Skeletal muscle tissue (tissue), 4 donors: ENCODE measurements around the gene SNX6. TPM values are rescaled to one million over a fixed set of nuclear protein-coding genes. Genes with fewer than 3 reads are reported as not detected.
"Not testable (repeated sequence)": the region's sequence is repeated elsewhere in the genome, so short reads cannot be mapped to it uniquely, and the experiment has no call there.

Source experiments
- H3K27ac ChIP-seq: one replicate; pipeline ENCODE4 v1.7.0; 2013; ENCODE audit warnings: mild to moderate bottlenecking, low read depth, low read length, inconsistent platforms
- H3K27me3 ChIP-seq, 3 donors: one replicate each; pipeline ENCODE4 v1.7.0; 2013; ENCODE audit warnings: low read length in 3 of 3; ENCODE audit not compliant: control insufficient read depth in 3 of 3, insufficient read depth in 3 of 3
- H3K36me3 ChIP-seq, 3 donors: one replicate each; pipeline ENCODE4 v1.7.0; 2013; ENCODE audit warnings: low read length in 3 of 3; ENCODE audit not compliant: control insufficient read depth in 3 of 3, insufficient read depth in 3 of 3
- H3K4me1 ChIP-seq, 3 donors: one replicate each; pipeline ENCODE4 v1.7.0; 2013; ENCODE audit warnings: low read length in 3 of 3, mild to moderate bottlenecking in 3 of 3; ENCODE audit not compliant: control insufficient read depth in 3 of 3, insufficient read depth in 3 of 3
- H3K4me3 ChIP-seq, 3 donors: one replicate each; pipeline ENCODE4 v1.7.0; 2013; ENCODE audit warnings: low read length in 3 of 3
- H3K9ac ChIP-seq, 3 donors: one replicate each; pipeline ENCODE4 v1.7.0; 2013; ENCODE audit warnings: low read length in 3 of 3, mild to moderate bottlenecking in 3 of 3, moderate library complexity in 2 of 3, low read depth in 1 of 3
- H3K9me3 ChIP-seq, 3 donors: one replicate each; pipeline ENCODE4 v1.7.0; 2013; ENCODE audit warnings: low read length in 3 of 3; ENCODE audit not compliant: control insufficient read depth in 3 of 3
- total RNA-seq: library from RNA; depleted of rRNA; stranded (reverse); fragments of >200 nt; gene quantifications from one replicate; pipeline ENCODE4 v1.2.3, GENCODE V29; 2014
- donor health status: Osteomylitis.

Gene SNX6
- total RNA-seq, 1 donor from 2014 or later = 82.5 TPM

DNA sequence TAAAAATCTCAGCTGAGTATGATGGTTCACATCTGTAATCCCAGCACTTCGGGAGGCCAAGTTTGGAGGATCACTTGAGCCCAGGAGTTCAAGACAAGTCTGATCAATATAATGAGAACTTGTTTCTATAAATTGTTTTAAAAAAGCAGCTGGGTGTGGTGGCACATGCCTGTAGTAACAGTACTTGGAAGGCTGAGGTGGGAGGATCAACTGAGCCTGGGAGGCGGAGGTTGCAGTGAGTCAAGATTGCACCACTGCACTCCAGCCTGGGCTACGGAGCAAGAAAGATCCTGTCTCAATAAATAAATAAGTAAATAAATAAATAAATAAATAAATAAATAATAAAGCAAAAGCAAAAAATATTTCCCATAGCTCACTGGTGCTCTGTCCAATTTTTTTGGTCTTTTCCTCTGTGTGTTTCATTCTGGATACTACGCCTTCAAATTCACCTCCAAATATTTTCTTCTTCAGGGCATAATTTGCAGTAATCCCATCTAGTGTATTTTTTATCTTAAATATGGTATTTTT is 32.7 kb upstream of the SNX6 start:
- no peaks in the 10 kb centered on the region for H3K9me3 ChIP-seq
- no peaks in the 10 kb centered on the region for H3K36me3 ChIP-seq
- H3K27me3 ChIP-seq = no peaks in the 10 kb centered on the region
- peaks cover 0 to 8% (median 0%) of the 10 kb centered on the region in 3 donors for H3K4me1 ChIP-seq
- no peak overlapping the region for H3K4me3 ChIP-seq
- H3K9ac ChIP-seq = no peak overlapping the region
- H3K27ac ChIP-seq = no peak overlapping the region

DNA sequence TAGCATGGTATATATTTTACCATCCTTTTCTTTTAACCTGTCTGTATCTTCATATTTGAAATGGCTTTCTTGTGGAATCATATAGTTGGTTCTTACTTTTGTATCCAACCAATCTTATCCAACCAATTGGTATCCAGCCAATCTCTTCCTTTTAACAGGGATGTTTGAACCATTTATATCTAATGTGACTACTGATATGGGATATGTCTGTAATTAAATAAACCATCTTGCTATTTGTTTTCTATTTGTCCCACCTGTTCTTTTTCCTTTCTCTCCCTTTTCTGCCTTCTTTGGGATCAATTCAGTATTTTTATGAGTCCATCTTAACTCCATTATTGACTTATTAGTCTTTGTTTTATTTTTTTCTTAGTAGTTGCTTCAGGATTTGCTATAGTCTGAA is 30.8 kb upstream of the SNX6 start:
- peaks cover 0 to 8% (median 0%) of the 10 kb centered on the region in 3 donors for H3K4me1 ChIP-seq
- no peaks in the 10 kb centered on the region for H3K36me3 ChIP-seq
- H3K27ac ChIP-seq = no peak overlapping the region
- no peak overlapping the region for H3K4me3 ChIP-seq
- no peaks in the 10 kb centered on the region for H3K9me3 ChIP-seq
- no peaks in the 10 kb centered on the region for H3K27me3 ChIP-seq
- H3K9ac ChIP-seq = no peak overlapping the region

DNA sequence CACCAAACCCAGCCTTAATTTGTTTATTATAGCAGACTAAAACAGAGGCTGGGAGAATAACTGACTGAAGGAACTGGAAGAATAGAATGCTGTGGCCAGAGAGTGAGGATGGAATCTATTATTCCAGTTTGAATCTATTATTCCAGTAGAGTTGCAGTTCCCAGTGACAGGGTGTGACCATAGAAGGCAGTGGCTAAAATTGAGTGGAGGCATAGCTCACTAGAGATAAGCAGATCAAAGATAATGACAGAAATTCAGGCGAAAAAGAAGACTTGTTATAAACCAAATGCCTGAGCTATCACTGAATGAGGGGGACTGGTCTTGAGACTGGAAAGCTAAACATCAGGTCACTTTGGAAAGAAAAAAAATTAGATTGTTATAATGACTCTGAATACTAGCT is 26.0 kb upstream of the SNX6 start:
- Histone ChIP-seq H3K36me3 (no peaks in the 10 kb centered on the region), H3K4me1 (no peaks in the 10 kb centered on the region), H3K27ac (no peak overlapping the region), H3K9ac (no peak overlapping the region), H3K9me3 (no peaks in the 10 kb centered on the region), H3K27me3 (no peaks in the 10 kb centered on the region), H3K4me3 (no peak overlapping the region)

DNA sequence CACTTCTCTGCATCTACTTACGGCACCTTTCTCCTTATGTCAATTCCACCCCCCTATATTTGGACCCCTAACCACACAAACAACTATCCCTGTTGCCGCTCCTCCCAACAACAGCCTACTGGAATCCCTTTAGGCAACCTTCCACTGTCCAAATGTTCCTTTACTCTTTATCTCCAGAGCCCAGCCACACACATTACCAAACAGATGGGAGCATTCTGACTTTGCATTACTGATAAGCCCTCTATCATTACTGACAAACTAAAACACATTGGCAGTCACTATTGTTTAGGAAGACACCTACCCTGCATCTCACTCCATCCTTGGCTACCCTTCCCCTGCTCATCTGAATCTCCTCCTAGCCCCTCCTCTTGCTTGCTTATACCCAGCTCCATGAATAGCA is 23.1 kb upstream of the SNX6 start:
- H3K27me3 ChIP-seq, H3K9ac ChIP-seq, H3K4me1 ChIP-seq, H3K27ac ChIP-seq, H3K4me3 ChIP-seq, H3K9me3 ChIP-seq, H3K36me3 ChIP-seq: not testable (repeated sequence)

DNA sequence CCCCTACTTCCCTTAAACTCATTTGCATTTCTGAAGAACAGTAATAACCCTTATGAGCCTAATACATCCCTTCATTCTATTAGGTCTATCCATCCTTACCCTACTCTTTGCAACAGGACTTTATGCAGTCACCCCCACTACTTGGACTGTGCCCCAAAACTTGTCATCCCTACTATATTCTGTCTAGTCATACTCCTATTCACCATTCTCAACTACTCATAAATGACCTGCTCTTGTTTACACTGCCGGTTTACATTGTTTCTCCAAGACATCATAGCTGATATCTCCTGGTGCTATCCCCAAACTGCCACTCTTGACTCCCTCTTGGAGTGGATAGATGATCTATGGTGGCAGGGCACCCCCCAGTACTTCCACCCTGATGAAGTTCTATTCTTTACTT is 22.4 kb upstream of the SNX6 start:
- H3K27ac ChIP-seq, H3K9ac ChIP-seq, H3K27me3 ChIP-seq, H3K4me3 ChIP-seq, H3K36me3 ChIP-seq, H3K9me3 ChIP-seq, H3K4me1 ChIP-seq: not testable (repeated sequence)

GRCh38 chr14:34650786-34651584 is 21.0 kb upstream of the SNX6 start:
- no peaks in the 10 kb centered on the region for H3K36me3 ChIP-seq
- H3K9me3 ChIP-seq = no peaks in the 10 kb centered on the region
- H3K4me1 ChIP-seq = no peaks in the 10 kb centered on the region
- no peak overlapping the region for H3K9ac ChIP-seq
- H3K27ac ChIP-seq = no peak overlapping the region
- no peak overlapping the region for H3K4me3 ChIP-seq
- H3K27me3 ChIP-seq = no peaks in the 10 kb centered on the region

DNA sequence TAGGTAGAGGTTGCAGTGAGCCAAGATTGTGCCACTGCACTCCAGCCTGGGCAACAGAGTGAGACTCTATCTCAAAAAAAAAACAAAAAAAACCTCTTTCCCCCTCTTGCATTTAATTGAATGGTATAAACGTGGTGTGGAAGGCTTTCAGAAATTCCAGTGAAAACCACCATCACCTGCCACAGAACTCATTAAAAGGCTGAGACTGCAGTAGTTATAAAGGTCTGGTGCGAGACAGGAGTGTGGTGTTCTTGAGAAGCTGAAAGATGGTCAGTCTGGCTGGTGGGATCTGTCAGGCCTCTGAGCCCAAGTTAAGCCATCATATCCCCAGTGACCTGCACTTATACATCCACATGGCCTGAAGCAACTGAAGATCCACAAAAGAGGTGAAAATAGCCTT is 20.1 kb upstream of the SNX6 start:
- not testable (repeated sequence) for H3K9ac ChIP-seq, H3K36me3 ChIP-seq, H3K27me3 ChIP-seq, H3K27ac ChIP-seq, H3K4me3 ChIP-seq, H3K9me3 ChIP-seq, H3K4me1 ChIP-seq

DNA sequence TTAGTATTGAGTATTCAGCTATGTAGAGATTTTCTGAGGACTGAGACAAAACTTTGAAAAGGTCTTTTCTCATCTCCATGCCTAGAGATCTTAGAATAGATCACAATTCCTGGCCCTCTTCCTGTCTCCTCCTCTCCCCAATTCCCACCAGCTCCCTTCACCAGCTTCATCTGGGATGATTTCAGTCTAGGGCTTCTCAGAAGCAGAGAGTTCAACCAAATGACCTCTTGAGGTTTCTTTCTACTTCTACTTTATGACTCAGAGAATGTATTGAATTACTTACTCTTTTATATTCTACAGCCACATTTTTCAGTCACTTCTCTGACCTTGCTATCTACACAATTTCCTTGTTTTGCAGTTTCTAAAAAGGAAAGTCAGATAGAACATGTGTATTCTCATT is 19.4 kb upstream of the SNX6 start:
- H3K36me3 ChIP-seq = no peaks in the 10 kb centered on the region
- H3K9ac ChIP-seq = no peak overlapping the region
- H3K9me3 ChIP-seq = no peaks in the 10 kb centered on the region
- H3K4me3 ChIP-seq = no peak overlapping the region
- H3K27ac ChIP-seq = no peak overlapping the region
- H3K27me3 ChIP-seq = no peaks in the 10 kb centered on the region
- no peaks in the 10 kb centered on the region for H3K4me1 ChIP-seq

DNA sequence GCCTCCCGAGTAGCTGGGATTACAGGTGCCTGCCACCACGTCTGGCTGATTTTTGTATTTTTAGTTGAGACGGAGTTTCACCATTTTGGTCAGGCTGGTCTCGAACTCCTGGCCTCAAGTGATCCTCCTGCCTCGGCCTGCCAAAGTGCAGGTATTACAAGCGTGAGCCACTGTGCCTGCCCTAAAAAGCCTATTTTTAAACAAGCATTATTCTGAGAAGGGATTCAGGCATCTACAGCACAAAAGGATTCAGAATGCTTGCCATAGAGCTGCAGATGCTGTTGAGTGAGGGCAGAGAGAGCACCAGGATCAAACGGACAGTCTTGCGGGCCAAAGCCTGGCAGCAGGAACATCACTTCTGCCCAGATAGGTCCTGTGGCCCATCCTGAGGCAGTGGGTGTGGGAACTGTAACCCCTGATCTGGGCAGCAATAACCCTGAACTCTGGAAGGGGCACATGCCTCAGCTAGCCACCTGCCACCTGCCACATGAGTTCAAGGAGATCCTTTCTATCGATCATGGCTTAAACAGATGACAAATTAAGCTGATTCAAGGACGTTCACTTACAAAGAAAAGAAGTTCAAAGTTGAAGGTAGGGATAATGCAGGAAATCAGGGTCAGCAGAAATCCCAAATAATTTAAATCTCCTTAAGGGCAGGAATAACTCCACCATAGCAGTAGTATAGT is 16.8 kb upstream of the SNX6 start:
- H3K27me3 ChIP-seq = no peaks in the 10 kb centered on the region
- H3K4me1 ChIP-seq = no peaks in the 10 kb centered on the region
- H3K4me3 ChIP-seq = no peak overlapping the region
- H3K9ac ChIP-seq = no peak overlapping the region
- no peak overlapping the region for H3K27ac ChIP-seq
- H3K9me3 ChIP-seq = no peaks in the 10 kb centered on the region
- no peaks in the 10 kb centered on the region for H3K36me3 ChIP-seq

DNA sequence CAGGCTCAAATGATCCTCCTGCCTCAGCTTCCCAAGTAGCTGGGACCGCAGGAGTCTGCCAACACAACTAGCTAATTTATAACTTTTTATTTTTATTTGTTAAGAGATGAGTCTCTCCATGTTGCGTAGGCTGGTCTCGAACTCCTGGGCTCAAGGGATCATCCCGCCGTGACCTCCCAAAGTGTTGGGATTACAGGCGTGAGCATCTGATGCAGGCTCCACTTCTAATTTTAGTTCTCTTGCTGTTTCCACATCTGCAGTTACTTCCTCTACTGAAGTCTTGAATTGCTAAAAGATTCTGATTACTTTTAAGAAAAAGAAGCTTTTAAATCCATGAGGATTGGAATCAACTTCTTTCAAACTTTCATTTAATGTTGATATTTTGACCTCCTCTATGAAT is 13.4 kb upstream of the SNX6 start:
- Histone ChIP-seq H3K9ac (no peak overlapping the region), H3K9me3 (no peaks in the 10 kb centered on the region), H3K36me3 (no peaks in the 10 kb centered on the region), H3K27ac (no peak overlapping the region), H3K27me3 (no peaks in the 10 kb centered on the region), H3K4me3 (no peak overlapping the region), H3K4me1 (no peaks in the 10 kb centered on the region)
